Vagina (tissue), 2 donors: Measurements from ENCODE around the gene PSMD12.

ENCODE experiments used
- CTCF ChIP-seq, 3 experiments: fragments of 450-650 bp in 2 of 3; fragments of 200-600 bp in 1 of 3; sonication (generic) in 1 of 3; IDR thresholded peaks; one replicate each; pipeline ENCODE4 v1.5.1; 2017 to 2019; ENCODE audit warnings: antibody characterized with exemption in 3 of 3, mild to moderate bottlenecking in 2 of 3, moderate library complexity in 2 of 3
- POLR2A ChIP-seq, 2 donors: fragments of 450-650 bp; IDR thresholded peaks; one replicate each; pipeline ENCODE4 v1.6.1; 2017; ENCODE audit warnings: antibody characterized with exemption in 2 of 2, mild to moderate bottlenecking in 2 of 2, moderate library complexity in 2 of 2
- POLR2AphosphoS5 ChIP-seq, 2 donors: sonication (generic); formaldehyde crosslinking; IDR thresholded peaks; one replicate each; pipeline ENCODE4 v1.9.0; 2017; ENCODE audit warnings: antibody characterized with exemption in 2 of 2, mild to moderate bottlenecking in 2 of 2, low read depth in 1 of 2; ENCODE audit not compliant: insufficient read depth in 1 of 2

- TF ChIP-seq CTCF (IDR thresholded peaks at IDR 0.05) (no peak), POLR2A (IDR thresholded peaks at IDR 0.05) (no peak), POLR2AphosphoS5 (IDR thresholded peaks at IDR 0.05; ENCODE audit: insufficient read depth in 1 of 2, low read depth in 1 of 2) (no peak)
Observed at GRCh38 chr17:67376415-67376736, 10.0 kb upstream of the PSMD12 start.
